ENCODE measurements around the gene MYO10.
"Not testable (repeated sequence)": the region's sequence is repeated elsewhere in the genome, so short reads cannot be mapped to it uniquely, and the experiment has no call there.

The MYO10 gene

GRCh38 chr5:16656561-16657191 is 279.4 kb downstream of the MYO10 start:
- Histone ChIP-seq H3K9me3 (ENCODE audit: control insufficient read depth in 1 of 2, low read length in 2 of 2) (no peaks in the 10 kb centered on the region), H3K27ac (ENCODE audit: low read length) (no peak overlapping the region)

GRCh38 chr5:16654647-16655334 is 281.3 kb downstream of the MYO10 start:
- H3K36me3 ChIP-seq (ENCODE audit: control insufficient read depth in 1 of 2, insufficient read depth in 2 of 2, low read length in 2 of 2) = no peaks in the 10 kb centered on the region

More at GRCh38 chr5:16656561-16657191, 279.4 kb downstream of the MYO10 start:
- Histone ChIP-seq H3K36me3 (ENCODE audit: control insufficient read depth in 1 of 2, insufficient read depth in 2 of 2, low read length in 2 of 2) (no peaks in the 10 kb centered on the region), H3K27me3 (ENCODE audit: low read depth, low read length) (no peaks in the 10 kb centered on the region), H3K4me3 (ENCODE audit: low read depth in 1 of 2, low read length in 2 of 2) (no peak overlapping the region), H3K4me1 (ENCODE audit: control insufficient read depth in 1 of 2, insufficient read depth in 2 of 2, low read length in 2 of 2) (no peaks in the 10 kb centered on the region)

GRCh38 chr5:16648739-16649138 is 287.3 kb downstream of the MYO10 start:
- not testable (repeated sequence) for H3K27me3 ChIP-seq (ENCODE audit: low read depth, low read length); H3K4me1 ChIP-seq (ENCODE audit: control insufficient read depth in 1 of 2, insufficient read depth in 2 of 2, low read length in 2 of 2); H3K4me3 ChIP-seq (ENCODE audit: low read depth in 1 of 2, low read length in 2 of 2); H3K36me3 ChIP-seq (ENCODE audit: control insufficient read depth in 1 of 2, insufficient read depth in 2 of 2, low read length in 2 of 2); H3K9me3 ChIP-seq (ENCODE audit: control insufficient read depth in 1 of 2, low read length in 2 of 2); H3K27ac ChIP-seq (ENCODE audit: low read length)

More at GRCh38 chr5:16654647-16655334, 281.3 kb downstream of the MYO10 start:
- no peak overlapping the region for H3K4me3 ChIP-seq (ENCODE audit: low read depth in 1 of 2, low read length in 2 of 2)
- H3K9me3 ChIP-seq (ENCODE audit: control insufficient read depth in 1 of 2, low read length in 2 of 2) = no peaks in the 10 kb centered on the region
- H3K4me1 ChIP-seq (ENCODE audit: control insufficient read depth in 1 of 2, insufficient read depth in 2 of 2, low read length in 2 of 2) = no peaks in the 10 kb centered on the region
- H3K27ac ChIP-seq (ENCODE audit: low read length) = no peak overlapping the region
- no peaks in the 10 kb centered on the region for H3K27me3 ChIP-seq (ENCODE audit: low read depth, low read length)

- Histone ChIP-seq H3K27ac (ENCODE audit: low read length) (no peak overlapping the region), H3K36me3 (ENCODE audit: control insufficient read depth in 1 of 2, insufficient read depth in 2 of 2, low read length in 2 of 2) (no peaks in the 10 kb centered on the region), H3K4me3 (ENCODE audit: low read depth in 1 of 2, low read length in 2 of 2) (no peak overlapping the region), H3K27me3 (ENCODE audit: low read depth, low read length) (no peaks in the 10 kb centered on the region), H3K9me3 (ENCODE audit: control insufficient read depth in 1 of 2, low read length in 2 of 2) (no peaks in the 10 kb centered on the region), H3K4me1 (ENCODE audit: control insufficient read depth in 1 of 2, insufficient read depth in 2 of 2, low read length in 2 of 2) (no peaks in the 10 kb centered on the region)
Observed at GRCh38 chr5:16644301-16644889, 291.7 kb downstream of the MYO10 start.

- no peaks in the 10 kb centered on the region for H3K9me3 ChIP-seq (ENCODE audit: control insufficient read depth in 1 of 2, low read length in 2 of 2)
- H3K27ac ChIP-seq (ENCODE audit: low read length) = no peak overlapping the region
- H3K27me3 ChIP-seq (ENCODE audit: low read depth, low read length) = no peaks in the 10 kb centered on the region
- no peak overlapping the region for H3K4me3 ChIP-seq (ENCODE audit: low read depth in 1 of 2, low read length in 2 of 2)
- no peaks in the 10 kb centered on the region for H3K4me1 ChIP-seq (ENCODE audit: control insufficient read depth in 1 of 2, insufficient read depth in 2 of 2, low read length in 2 of 2)
- H3K36me3 ChIP-seq (ENCODE audit: control insufficient read depth in 1 of 2, insufficient read depth in 2 of 2, low read length in 2 of 2) = no peaks in the 10 kb centered on the region
Observed at GRCh38 chr5:16642867-16643266, 293.2 kb downstream of the MYO10 start.

- no peak overlapping the region for H3K27ac ChIP-seq (ENCODE audit: low read length)
- H3K4me3 ChIP-seq (ENCODE audit: low read depth in 1 of 2, low read length in 2 of 2) = no peak overlapping the region
- H3K36me3 ChIP-seq (ENCODE audit: control insufficient read depth in 1 of 2, insufficient read depth in 2 of 2, low read length in 2 of 2) = no peaks in the 10 kb centered on the region
- H3K27me3 ChIP-seq (ENCODE audit: low read depth, low read length) = no peaks in the 10 kb centered on the region
- no peaks in the 10 kb centered on the region for H3K9me3 ChIP-seq (ENCODE audit: control insufficient read depth in 1 of 2, low read length in 2 of 2)
- H3K4me1 ChIP-seq (ENCODE audit: control insufficient read depth in 1 of 2, insufficient read depth in 2 of 2, low read length in 2 of 2) = no peaks in the 10 kb centered on the region
Observed at GRCh38 chr5:16639206-16639605, 296.9 kb downstream of the MYO10 start.

GRCh38 chr5:16628376-16628775 is 307.7 kb downstream of the MYO10 start:
- no peak overlapping the region for H3K4me3 ChIP-seq (ENCODE audit: low read depth in 1 of 2, low read length in 2 of 2)
- H3K27me3 ChIP-seq (ENCODE audit: low read depth, low read length) = no peaks in the 10 kb centered on the region
- H3K27ac ChIP-seq (ENCODE audit: low read length) = no peak overlapping the region
- H3K4me1 ChIP-seq (ENCODE audit: control insufficient read depth in 1 of 2, insufficient read depth in 2 of 2, low read length in 2 of 2) = no peaks in the 10 kb centered on the region
- no peaks in the 10 kb centered on the region for H3K9me3 ChIP-seq (ENCODE audit: control insufficient read depth in 1 of 2, low read length in 2 of 2)
- H3K36me3 ChIP-seq (ENCODE audit: control insufficient read depth in 1 of 2, insufficient read depth in 2 of 2, low read length in 2 of 2) = no peaks in the 10 kb centered on the region

GRCh38 chr5:16626696-16627264 is 309.3 kb downstream of the MYO10 start:
- no peaks in the 10 kb centered on the region for H3K36me3 ChIP-seq (ENCODE audit: control insufficient read depth in 1 of 2, insufficient read depth in 2 of 2, low read length in 2 of 2)
- H3K27ac ChIP-seq (ENCODE audit: low read length) = no peak overlapping the region
- no peaks in the 10 kb centered on the region for H3K27me3 ChIP-seq (ENCODE audit: low read depth, low read length)
- no peaks in the 10 kb centered on the region for H3K4me1 ChIP-seq (ENCODE audit: control insufficient read depth in 1 of 2, insufficient read depth in 2 of 2, low read length in 2 of 2)
- H3K9me3 ChIP-seq (ENCODE audit: control insufficient read depth in 1 of 2, low read length in 2 of 2) = no peaks in the 10 kb centered on the region
- no peak overlapping the region for H3K4me3 ChIP-seq (ENCODE audit: low read depth in 1 of 2, low read length in 2 of 2)

- H3K27me3 ChIP-seq (ENCODE audit: low read depth, low read length) = no peaks in the 10 kb centered on the region
- H3K4me3 ChIP-seq (ENCODE audit: low read depth in 1 of 2, low read length in 2 of 2) = no peak overlapping the region
Observed at GRCh38 chr5:16625096-16625495, 311.0 kb downstream of the MYO10 start.

GRCh38 chr5:16619136-16619535 is 317.0 kb downstream of the MYO10 start:
- Histone ChIP-seq H3K27ac (ENCODE audit: low read length) (no peak overlapping the region), H3K4me3 (ENCODE audit: low read depth in 1 of 2, low read length in 2 of 2) (no peak overlapping the region)

More at GRCh38 chr5:16625096-16625495, 311.0 kb downstream of the MYO10 start:
- Histone ChIP-seq H3K27ac (ENCODE audit: low read length) (no peak overlapping the region), H3K36me3 (ENCODE audit: control insufficient read depth in 1 of 2, insufficient read depth in 2 of 2, low read length in 2 of 2) (no peaks in the 10 kb centered on the region), H3K9me3 (ENCODE audit: control insufficient read depth in 1 of 2, low read length in 2 of 2) (no peaks in the 10 kb centered on the region), H3K4me1 (ENCODE audit: control insufficient read depth in 1 of 2, insufficient read depth in 2 of 2, low read length in 2 of 2) (no peaks in the 10 kb centered on the region)

GRCh38 chr5:16618138-16618897 is 317.8 kb downstream of the MYO10 start:
- Histone ChIP-seq H3K27me3 (ENCODE audit: low read depth, low read length) (no peaks in the 10 kb centered on the region), H3K36me3 (ENCODE audit: control insufficient read depth in 1 of 2, insufficient read depth in 2 of 2, low read length in 2 of 2) (no peaks in the 10 kb centered on the region), H3K27ac (ENCODE audit: low read length) (no peak overlapping the region), H3K4me3 (ENCODE audit: low read depth in 1 of 2, low read length in 2 of 2) (no peak overlapping the region), H3K4me1 (ENCODE audit: control insufficient read depth in 1 of 2, insufficient read depth in 2 of 2, low read length in 2 of 2) (peaks cover 0 to 12% of the 10 kb centered on the region in 2 donors), H3K9me3 (ENCODE audit: control insufficient read depth in 1 of 2, low read length in 2 of 2) (no peaks in the 10 kb centered on the region)

More at GRCh38 chr5:16619136-16619535, 317.0 kb downstream of the MYO10 start:
- Histone ChIP-seq H3K4me1 (ENCODE audit: control insufficient read depth in 1 of 2, insufficient read depth in 2 of 2, low read length in 2 of 2) (peaks cover 0 to 12% of the 10 kb centered on the region in 2 donors), H3K9me3 (ENCODE audit: control insufficient read depth in 1 of 2, low read length in 2 of 2) (no peaks in the 10 kb centered on the region), H3K36me3 (ENCODE audit: control insufficient read depth in 1 of 2, insufficient read depth in 2 of 2, low read length in 2 of 2) (no peaks in the 10 kb centered on the region), H3K27me3 (ENCODE audit: low read depth, low read length) (no peaks in the 10 kb centered on the region)
